WTC11 (cell line): Measurements from ENCODE around the gene IFNA2. TPM values are rescaled to one million over a fixed set of nuclear protein-coding genes. Genes with fewer than 3 reads are reported as not detected.

Source experiments
- ATAC-seq: fragments of 200-7000 bp; cut with Tn5 transposase; 2 replicates; pipeline ENCODE4 v1.10.0; 2021; ENCODE audit warnings: mild to moderate bottlenecking, moderate library complexity
- CTCF ChIA-PET: fragments of 300-600 bp; sonication (Branson Sonifier 250); formaldehyde crosslinking; loops from one replicate; lab custom pipeline; 2021; ENCODE audit warnings: antibody characterized with exemption; lab: Charles Lee
- POLR2A ChIA-PET: fragments of 350-600 bp; sonication (Branson Sonifier 250); formaldehyde crosslinking; loops from one replicate; lab custom pipeline; 2021; ENCODE audit warnings: antibody characterized with exemption; lab: Charles Lee
- DNase-seq: peaks from one replicate; pipeline ENCODE4 v3.0.0; 2021; ENCODE audit warnings: low spot score
- H3K27ac Mint-ChIP-seq: 2 replicates; pipeline ENCODE4 v1.8.0; 2021; ENCODE audit warnings: mixed read lengths
- H3K27me3 Mint-ChIP-seq: 2 replicates; pipeline ENCODE4 v1.8.0; 2021; ENCODE audit warnings: low read depth, mild to moderate bottlenecking, moderate library complexity, mixed read lengths
- H3K36me3 Mint-ChIP-seq: 2 replicates; pipeline ENCODE4 v1.8.0; 2021; ENCODE audit warnings: mixed read lengths
- H3K4me1 Mint-ChIP-seq: 2 replicates; pipeline ENCODE4 v1.8.0; 2022; ENCODE audit warnings: mixed read lengths
- H3K4me3 Mint-ChIP-seq: 2 replicates; pipeline ENCODE4 v1.8.0; 2021; ENCODE audit warnings: mild to moderate bottlenecking, moderate library complexity, mixed read lengths
- H3K9me3 Mint-ChIP-seq: 2 replicates; pipeline ENCODE4 v1.8.0; 2021; ENCODE audit warnings: mixed read lengths
- CBFB ChIP-seq: sonication (generic); formaldehyde crosslinking; IDR thresholded peaks from 2 replicates; pipeline ENCODE4 v1.8.1; 2022; ENCODE audit warnings: mild to moderate bottlenecking, low read depth, missing genetic modification reagents
- ETV6 ChIP-seq: sonication (generic); formaldehyde crosslinking; IDR thresholded peaks from 2 replicates; pipeline ENCODE4 v1.8.1; 2022; ENCODE audit warnings: mild to moderate bottlenecking, missing genetic modification reagents
- FOXJ3 ChIP-seq: sonication (generic); formaldehyde crosslinking; IDR thresholded peaks from 2 replicates; pipeline ENCODE4 v1.9.0; 2021; ENCODE audit warnings: missing genetic modification reagents, mild to moderate bottlenecking, borderline replicate concordance
- IRF2 ChIP-seq: sonication (generic); formaldehyde crosslinking; IDR thresholded peaks from 2 replicates; pipeline ENCODE4 v1.8.0; 2022; ENCODE audit warnings: low read depth, missing genetic modification reagents, borderline replicate concordance
- JUN ChIP-seq: sonication (generic); formaldehyde crosslinking; IDR thresholded peaks from 2 replicates; pipeline ENCODE4 v1.8.0; 2023; ENCODE audit warnings: mild to moderate bottlenecking, missing genetic modification reagents
- SOX15 ChIP-seq: fragments of 250-450 bp; sonication (Bioruptor Pico); IDR thresholded peaks from 2 replicates; pipeline ENCODE4 v1.9.0; 2021; ENCODE audit warnings: mild to moderate bottlenecking
- ZBTB21 ChIP-seq: sonication (generic); formaldehyde crosslinking; IDR thresholded peaks from 2 replicates; pipeline ENCODE4 v1.8.1; 2023; ENCODE audit warnings: mild to moderate bottlenecking, missing genetic modification reagents, borderline replicate concordance
- ZNF138 ChIP-seq: sonication (generic); formaldehyde crosslinking; conservative IDR thresholded peaks from 2 replicates; pipeline ENCODE4 v1.8.1; 2022; ENCODE audit warnings: mild to moderate bottlenecking, moderate library complexity, missing genetic modification reagents
- ZNF219 ChIP-seq: sonication (generic); formaldehyde crosslinking; IDR thresholded peaks from 2 replicates; pipeline ENCODE4 v1.8.0; 2023; ENCODE audit warnings: missing genetic modification reagents, mild to moderate bottlenecking, borderline replicate concordance
- ZNF263 ChIP-seq: sonication (generic); formaldehyde crosslinking; IDR thresholded peaks from 2 replicates; pipeline ENCODE4 v1.8.1; 2022; ENCODE audit warnings: low read depth, mild to moderate bottlenecking, moderate library complexity, missing genetic modification reagents
- ZNF423 ChIP-seq: fragments of 250-450 bp; sonication (Bioruptor Pico); IDR thresholded peaks from 2 replicates; pipeline ENCODE4 v2.1.2; 2022; ENCODE audit warnings: mild to moderate bottlenecking, moderate library complexity
- total RNA-seq: library from RNA; stranded (reverse); gene quantifications from 3 replicates; pipeline ENCODE4 v1.2.3, GENCODE V29; 2021
- TF ChIP-seq, protein P1 (sequence below): sonication (generic); formaldehyde crosslinking; IDR thresholded peaks from 2 replicates; pipeline ENCODE4 v1.8.0; 2023; ENCODE audit warnings: missing genetic modification reagents
- TF ChIP-seq, protein P2 (sequence below): sonication (generic); formaldehyde crosslinking; IDR thresholded peaks from 2 replicates; pipeline ENCODE4 v1.8.0; 2022; ENCODE audit warnings: mild to moderate bottlenecking, missing genetic modification reagents
- TF ChIP-seq, protein P3 (sequence below): sonication (generic); formaldehyde crosslinking; IDR thresholded peaks from 2 replicates; pipeline ENCODE4 v1.8.0; 2022; ENCODE audit warnings: mild to moderate bottlenecking, missing genetic modification reagents
- TF ChIP-seq, protein P4 (sequence below): sonication (generic); formaldehyde crosslinking; IDR thresholded peaks from 2 replicates; pipeline ENCODE4 v1.8.1; 2022; ENCODE audit warnings: mild to moderate bottlenecking, moderate library complexity, missing genetic modification reagents
- TF ChIP-seq, protein P5 (sequence below): fragments of 250-450 bp; sonication (Bioruptor Pico); IDR thresholded peaks from 2 replicates; pipeline ENCODE4 v1.9.0; 2021; ENCODE audit warnings: moderate library complexity, mild to moderate bottlenecking, inconsistent platforms, borderline replicate concordance
- TF ChIP-seq, protein P6 (sequence below): sonication (generic); formaldehyde crosslinking; IDR thresholded peaks from 2 replicates; pipeline ENCODE4 v1.8.0; 2022; ENCODE audit warnings: mild to moderate bottlenecking, missing genetic modification reagents
- TF ChIP-seq, protein P7 (sequence below): fragments of 250-450 bp; sonication (Bioruptor Pico); conservative IDR thresholded peaks from 2 replicates; pipeline ENCODE4 v1.9.0; 2021; ENCODE audit warnings: mild to moderate bottlenecking
- TF ChIP-seq, protein P8 (sequence below): sonication (generic); formaldehyde crosslinking; IDR thresholded peaks from 2 replicates; pipeline ENCODE4 v1.8.0; 2023; ENCODE audit warnings: missing genetic modification reagents, mild to moderate bottlenecking, borderline replicate concordance

Gene IFNA2
- total RNA-seq, 1 experiment from 2014 or later, result not detected

DNA sequence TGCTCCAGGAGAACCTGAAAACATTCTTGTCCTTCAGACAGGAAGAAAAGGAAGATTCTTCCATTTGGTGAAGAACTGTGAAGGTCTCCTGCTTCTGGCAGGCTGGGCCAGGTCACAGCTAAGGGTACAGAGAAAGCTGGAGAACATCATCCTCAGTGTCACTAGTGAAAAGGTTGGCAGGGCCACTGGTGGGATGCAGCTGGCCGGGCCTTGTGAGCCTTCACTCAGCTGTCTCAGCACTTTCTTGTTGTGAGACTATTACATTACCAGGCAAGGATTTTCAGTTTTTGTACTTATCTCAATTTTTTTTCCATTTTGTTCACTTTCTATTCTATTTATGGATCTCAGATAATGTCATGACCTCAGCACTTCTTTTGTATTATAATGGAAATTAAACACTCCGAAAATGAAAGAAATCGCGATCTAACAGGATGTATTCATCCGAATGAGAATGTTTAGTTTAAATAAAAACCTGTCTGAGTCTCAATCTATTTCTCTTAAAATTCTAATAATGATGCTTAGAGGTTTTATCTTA is 13.8 kb upstream of the IFNA2 start:
- Mint-ChIP-seq H3K4me1 (peaks cover 7% of the 10 kb centered on the region), H3K27ac (no peak overlapping the region), H3K27me3 (peaks cover 67% of the 10 kb centered on the region), H3K4me3 (no peak overlapping the region), H3K9me3 (no peaks in the 10 kb centered on the region), H3K36me3 (no peaks in the 10 kb centered on the region)
- ATAC-seq, result no peak
- no peak for DNase-seq
- POLR2A ChIA-PET, result no interaction called here
- TF ChIP-seq SOX15 (CRISPR knock-in tag) (no peak), ZNF219 (CRISPR knock-in tag) (no peak), ZNF423 (CRISPR knock-in tag) (no peak), IRF2 (CRISPR knock-in tag) (no peak), FOXJ3 (CRISPR knock-in tag) (no peak), ETV6 (no peak), ZNF263 (CRISPR knock-in tag) (no peak), CBFB (CRISPR knock-in tag) (no peak), ZNF138 (CRISPR knock-in tag) (no peak), JUN (CRISPR knock-in tag) (no peak), ZBTB21 (CRISPR knock-in tag) (no peak)
- TF ChIP-seq, protein P1, sequence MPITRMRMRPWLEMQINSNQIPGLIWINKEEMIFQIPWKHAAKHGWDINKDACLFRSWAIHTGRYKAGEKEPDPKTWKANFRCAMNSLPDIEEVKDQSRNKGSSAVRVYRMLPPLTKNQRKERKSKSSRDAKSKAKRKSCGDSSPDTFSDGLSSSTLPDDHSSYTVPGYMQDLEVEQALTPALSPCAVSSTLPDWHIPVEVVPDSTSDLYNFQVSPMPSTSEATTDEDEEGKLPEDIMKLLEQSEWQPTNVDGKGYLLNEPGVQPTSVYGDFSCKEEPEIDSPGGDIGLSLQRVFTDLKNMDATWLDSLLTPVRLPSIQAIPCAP (CRISPR knock-in tag), result no peak
- TF ChIP-seq, protein P2, sequence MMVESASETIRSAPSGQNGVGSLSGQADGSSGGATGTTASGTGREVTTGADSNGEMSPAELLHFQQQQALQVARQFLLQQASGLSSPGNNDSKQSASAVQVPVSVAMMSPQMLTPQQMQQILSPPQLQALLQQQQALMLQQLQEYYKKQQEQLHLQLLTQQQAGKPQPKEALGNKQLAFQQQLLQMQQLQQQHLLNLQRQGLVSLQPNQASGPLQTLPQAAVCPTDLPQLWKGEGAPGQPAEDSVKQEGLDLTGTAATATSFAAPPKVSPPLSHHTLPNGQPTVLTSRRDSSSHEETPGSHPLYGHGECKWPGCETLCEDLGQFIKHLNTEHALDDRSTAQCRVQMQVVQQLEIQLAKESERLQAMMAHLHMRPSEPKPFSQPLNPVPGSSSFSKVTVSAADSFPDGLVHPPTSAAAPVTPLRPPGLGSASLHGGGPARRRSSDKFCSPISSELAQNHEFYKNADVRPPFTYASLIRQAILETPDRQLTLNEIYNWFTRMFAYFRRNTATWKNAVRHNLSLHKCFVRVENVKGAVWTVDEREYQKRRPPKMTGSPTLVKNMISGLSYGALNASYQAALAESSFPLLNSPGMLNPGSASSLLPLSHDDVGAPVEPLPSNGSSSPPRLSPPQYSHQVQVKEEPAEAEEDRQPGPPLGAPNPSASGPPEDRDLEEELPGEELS (CRISPR knock-in tag), result no peak
- TF ChIP-seq, protein P3, sequence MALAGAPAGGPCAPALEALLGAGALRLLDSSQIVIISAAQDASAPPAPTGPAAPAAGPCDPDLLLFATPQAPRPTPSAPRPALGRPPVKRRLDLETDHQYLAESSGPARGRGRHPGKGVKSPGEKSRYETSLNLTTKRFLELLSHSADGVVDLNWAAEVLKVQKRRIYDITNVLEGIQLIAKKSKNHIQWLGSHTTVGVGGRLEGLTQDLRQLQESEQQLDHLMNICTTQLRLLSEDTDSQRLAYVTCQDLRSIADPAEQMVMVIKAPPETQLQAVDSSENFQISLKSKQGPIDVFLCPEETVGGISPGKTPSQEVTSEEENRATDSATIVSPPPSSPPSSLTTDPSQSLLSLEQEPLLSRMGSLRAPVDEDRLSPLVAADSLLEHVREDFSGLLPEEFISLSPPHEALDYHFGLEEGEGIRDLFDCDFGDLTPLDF, result no peak
- TF ChIP-seq, protein P4, sequence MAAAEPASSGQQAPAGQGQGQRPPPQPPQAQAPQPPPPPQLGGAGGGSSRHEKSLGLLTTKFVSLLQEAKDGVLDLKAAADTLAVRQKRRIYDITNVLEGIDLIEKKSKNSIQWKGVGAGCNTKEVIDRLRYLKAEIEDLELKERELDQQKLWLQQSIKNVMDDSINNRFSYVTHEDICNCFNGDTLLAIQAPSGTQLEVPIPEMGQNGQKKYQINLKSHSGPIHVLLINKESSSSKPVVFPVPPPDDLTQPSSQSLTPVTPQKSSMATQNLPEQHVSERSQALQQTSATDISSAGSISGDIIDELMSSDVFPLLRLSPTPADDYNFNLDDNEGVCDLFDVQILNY, result no peak
- TF ChIP-seq, protein P5, sequence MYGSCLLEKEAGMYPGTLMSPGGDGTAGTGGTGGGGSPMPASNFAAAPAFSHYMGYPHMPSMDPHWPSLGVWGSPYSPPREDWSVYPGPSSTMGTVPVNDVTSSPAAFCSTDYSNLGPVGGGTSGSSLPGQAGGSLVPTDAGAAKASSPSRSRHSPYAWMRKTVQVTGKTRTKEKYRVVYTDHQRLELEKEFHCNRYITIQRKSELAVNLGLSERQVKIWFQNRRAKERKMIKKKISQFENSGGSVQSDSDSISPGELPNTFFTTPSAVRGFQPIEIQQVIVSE (CRISPR knock-in tag), result no peak
- TF ChIP-seq, protein P6, sequence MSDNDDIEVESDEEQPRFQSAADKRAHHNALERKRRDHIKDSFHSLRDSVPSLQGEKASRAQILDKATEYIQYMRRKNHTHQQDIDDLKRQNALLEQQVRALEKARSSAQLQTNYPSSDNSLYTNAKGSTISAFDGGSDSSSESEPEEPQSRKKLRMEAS (CRISPR knock-in tag), result no peak
- TF ChIP-seq, protein P7, sequence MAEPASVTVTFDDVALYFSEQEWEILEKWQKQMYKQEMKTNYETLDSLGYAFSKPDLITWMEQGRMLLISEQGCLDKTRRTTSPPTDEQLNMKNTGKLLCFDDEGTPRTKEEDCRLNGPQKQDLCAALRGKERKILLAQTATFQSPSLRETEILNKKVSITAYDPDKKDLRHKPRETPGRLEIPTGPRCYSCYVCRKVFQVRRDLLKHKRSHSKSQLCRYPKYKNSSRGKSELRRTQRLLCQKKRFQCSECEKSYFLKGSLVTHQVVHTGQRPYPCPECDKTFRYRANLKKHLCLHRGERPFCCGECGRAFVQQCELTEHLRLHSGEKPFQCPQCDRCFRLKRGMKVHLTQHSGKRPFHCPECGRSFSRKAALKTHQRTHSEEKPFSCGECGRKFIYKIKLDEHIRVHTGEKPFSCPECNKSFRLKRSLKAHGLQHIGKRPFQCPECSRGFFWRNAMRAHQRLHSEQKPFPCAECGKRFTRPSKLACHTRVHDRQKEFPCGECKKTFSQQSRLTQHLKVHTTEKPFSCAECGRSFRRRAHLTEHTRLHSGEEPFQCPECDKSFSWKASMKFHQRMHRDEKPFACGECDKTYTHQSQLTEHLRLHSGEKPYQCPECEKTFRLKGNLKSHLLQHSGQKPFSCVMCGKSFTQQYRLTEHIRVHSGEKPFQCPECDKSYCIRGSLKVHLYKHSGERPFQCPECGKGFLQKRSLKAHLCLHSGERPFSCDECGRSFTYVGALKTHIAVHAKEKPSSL, result no peak
- TF ChIP-seq, protein P8, sequence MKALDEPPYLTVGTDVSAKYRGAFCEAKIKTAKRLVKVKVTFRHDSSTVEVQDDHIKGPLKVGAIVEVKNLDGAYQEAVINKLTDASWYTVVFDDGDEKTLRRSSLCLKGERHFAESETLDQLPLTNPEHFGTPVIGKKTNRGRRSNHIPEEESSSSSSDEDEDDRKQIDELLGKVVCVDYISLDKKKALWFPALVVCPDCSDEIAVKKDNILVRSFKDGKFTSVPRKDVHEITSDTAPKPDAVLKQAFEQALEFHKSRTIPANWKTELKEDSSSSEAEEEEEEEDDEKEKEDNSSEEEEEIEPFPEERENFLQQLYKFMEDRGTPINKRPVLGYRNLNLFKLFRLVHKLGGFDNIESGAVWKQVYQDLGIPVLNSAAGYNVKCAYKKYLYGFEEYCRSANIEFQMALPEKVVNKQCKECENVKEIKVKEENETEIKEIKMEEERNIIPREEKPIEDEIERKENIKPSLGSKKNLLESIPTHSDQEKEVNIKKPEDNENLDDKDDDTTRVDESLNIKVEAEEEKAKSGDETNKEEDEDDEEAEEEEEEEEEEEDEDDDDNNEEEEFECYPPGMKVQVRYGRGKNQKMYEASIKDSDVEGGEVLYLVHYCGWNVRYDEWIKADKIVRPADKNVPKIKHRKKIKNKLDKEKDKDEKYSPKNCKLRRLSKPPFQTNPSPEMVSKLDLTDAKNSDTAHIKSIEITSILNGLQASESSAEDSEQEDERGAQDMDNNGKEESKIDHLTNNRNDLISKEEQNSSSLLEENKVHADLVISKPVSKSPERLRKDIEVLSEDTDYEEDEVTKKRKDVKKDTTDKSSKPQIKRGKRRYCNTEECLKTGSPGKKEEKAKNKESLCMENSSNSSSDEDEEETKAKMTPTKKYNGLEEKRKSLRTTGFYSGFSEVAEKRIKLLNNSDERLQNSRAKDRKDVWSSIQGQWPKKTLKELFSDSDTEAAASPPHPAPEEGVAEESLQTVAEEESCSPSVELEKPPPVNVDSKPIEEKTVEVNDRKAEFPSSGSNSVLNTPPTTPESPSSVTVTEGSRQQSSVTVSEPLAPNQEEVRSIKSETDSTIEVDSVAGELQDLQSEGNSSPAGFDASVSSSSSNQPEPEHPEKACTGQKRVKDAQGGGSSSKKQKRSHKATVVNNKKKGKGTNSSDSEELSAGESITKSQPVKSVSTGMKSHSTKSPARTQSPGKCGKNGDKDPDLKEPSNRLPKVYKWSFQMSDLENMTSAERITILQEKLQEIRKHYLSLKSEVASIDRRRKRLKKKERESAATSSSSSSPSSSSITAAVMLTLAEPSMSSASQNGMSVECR (CRISPR knock-in tag), result no peak
- TF ChIP-seq, all 79 proteins: peak for 0
- CTCF ChIA-PET, result interaction anchor here (1.2 to 1.8 kb wide), 3 partner anchors 56 to 146 kb away, joined by 3 to 8 read pairs (median 7); no protein-coding TSS in a partner anchor
